Adrenal gland (tissue), 12 donors: ENCODE measurements around the gene GRIN3B. TPM values are rescaled to one million over a fixed set of nuclear protein-coding genes. Genes with fewer than 3 reads are reported as not detected.

Source experiments
- DNase-seq, 7 donors: peaks; one replicate each; pipeline ENCODE4 v3.0.0-alpha.2; 2019 to 2020
- H3K27ac ChIP-seq, 5 donors: fragments of 200-600 bp; sonication (generic) in 4 of 5; 1 replicate in 3 of 5; 2 replicates in 2 of 5; pipeline versions ENCODE4 v1.5.1 to v1.8.0; 2016 to 2020; ENCODE audit warnings: mild to moderate bottlenecking in 1 of 5
- H3K27me3 ChIP-seq: fragments of 200-600 bp; 2 replicates; pipeline ENCODE4 v1.8.0; 2021
- H3K36me3 ChIP-seq, 2 donors: fragments of 200-600 bp; replicated peaks in 1 of 2; 1 replicate in 1 of 2; 2 replicates in 1 of 2; pipeline versions ENCODE4 v1.5.1 to v1.8.0; 2018 to 2022
- H3K4me1 ChIP-seq, 2 donors: fragments of 200-600 bp; replicated peaks in 1 of 2; 1 replicate in 1 of 2; 2 replicates in 1 of 2; pipeline versions ENCODE4 v1.5.1 to v1.8.0; 2018 to 2021
- H3K4me3 ChIP-seq, 4 donors: fragments of 200-600 bp; sonication (generic) in 3 of 4; one replicate each; pipeline ENCODE4 v1.5.1; 2016 to 2018
- H3K9me3 ChIP-seq, 3 donors: fragments of 200-600 bp; sonication (generic) in 1 of 3; replicated peaks in 1 of 3; 1 replicate in 2 of 3; 2 replicates in 1 of 3; pipeline versions ENCODE4 v1.5.1 to v1.8.0; 2016 to 2021
- CTCF ChIP-seq, 6 experiments: fragments of 450-650 bp in 4 of 6; fragments of 200-600 bp in 2 of 6; sonication (generic) in 1 of 6; IDR thresholded peaks; 1 replicate in 5 of 6; 2 replicates in 1 of 6; pipeline versions ENCODE4 v1.5.1 to v1.8.0; 2016 to 2021; ENCODE audit warnings: antibody characterized with exemption in 6 of 6, mild to moderate bottlenecking in 2 of 6, moderate library complexity in 1 of 6
- POLR2A ChIP-seq, 2 donors: fragments of 450-650 bp; IDR thresholded peaks; one replicate each; pipeline ENCODE4 v1.6.1; 2017; ENCODE audit warnings: antibody characterized with exemption in 2 of 2, mild to moderate bottlenecking in 2 of 2, moderate library complexity in 1 of 2
- WGBS, 4 donors: extraction: QIAGEN DNeasy Blood & Tissue Kit in 2 of 4; methylation state at CpG; one replicate each; pipeline versions ENCODE4 v1.1.5 to v1.1.7; 2013 to 2017; 5-methylcytosine and 5-hydroxymethylcytosine counted together
- intact Hi-C, 2 donors: fragments of 100-400 bp; cut with DNase I; formaldehyde crosslinking; loops; one replicate each; pipeline versions ENCODE4 v1.14.1 to v1.15.0; 2022 to 2023
- polyA plus RNA-seq, 3 donors: library from polyadenylated mRNA; stranded (reverse); fragments of 200-250 nt in 2 of 3; fragments of 350-450 nt in 1 of 3; fragmentation: Illumina TruSeq in 1 of 3; extraction: RNeasy Lipid Tissue Mini Kit (QIAGEN cat#74804) in 1 of 3; gene quantifications; one replicate each; pipeline ENCODE4 v1.2.3, GENCODE V29; 2013 to 2014
- small RNA-seq, 2 donors: library from RNA; depleted of rRNA; stranded (forward); fragments of <200 nt; gene quantifications; one replicate each; pipeline ENCODE3, GENCODE V24; 2016
- total RNA-seq, 9 donors: library from RNA; depleted of rRNA in 4 of 9; stranded (reverse); fragments of >200 nt in 4 of 9; fragments of 120-200 nt in 1 of 9; fragmentation: NEBNext Ultra II Directional in 1 of 9; extraction: Animal tissue kit (Norgen Biotek cat#: 25700) in 1 of 9; gene quantifications; one replicate each; pipeline versions ENCODE4 v1.1.0 to v1.2.4, GENCODE V29; 2013 to 2023
- donor health status: healthy with polysubstance abuse.
- donor health status: Bipolar disorder and iron deficiency.
- donor health status: DM: yes; HTN: yes; CAD: no.
- donor health status: DM: no; HTN: no; CAD: no.
- donor health status: DM: no; HTN: no; CAD: no.
- donor health status: DM: yes; HTN: yes; CAD: no.

The GRIN3B gene
- total and polyA plus RNA-seq, 12 donors: 0.08 to 0.24 (median 0.16) TPM; not detected in 8

DNA sequence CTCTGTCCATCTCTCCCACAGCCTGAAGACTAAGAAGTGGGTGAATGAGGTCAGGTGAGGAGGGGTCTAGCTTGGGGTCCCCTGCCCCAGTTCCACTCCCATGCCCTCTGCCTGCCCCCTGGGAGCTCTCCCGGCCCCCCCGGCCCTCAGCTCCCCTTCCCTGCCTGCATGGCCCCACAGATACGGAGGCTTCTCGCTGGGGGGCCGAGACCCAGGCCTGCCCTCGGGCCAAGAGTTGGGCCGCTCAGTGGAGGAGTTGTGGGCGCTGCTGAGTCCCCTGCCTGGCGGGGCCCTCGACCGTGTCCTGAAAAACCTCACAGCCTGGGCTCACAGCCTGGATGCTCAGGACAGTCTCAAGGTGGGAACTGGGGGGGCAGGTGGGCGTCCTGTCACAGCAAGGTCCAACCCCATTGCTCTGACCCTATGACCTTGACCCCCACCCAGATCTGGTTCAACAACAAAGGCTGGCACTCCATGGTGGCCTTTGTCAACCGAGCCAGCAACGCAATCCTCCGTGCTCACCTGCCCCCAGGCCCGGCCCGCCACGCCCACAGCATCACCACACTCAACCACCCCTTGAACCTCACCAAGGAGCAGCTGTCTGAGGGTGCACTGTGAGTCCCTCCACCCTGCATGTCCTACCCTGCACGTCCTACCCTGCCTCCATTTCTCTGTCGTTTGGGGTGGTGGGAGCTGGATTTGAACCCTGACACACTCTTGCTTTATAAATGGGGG lies 55.8 kb downstream of the GRIN3B start:
- Histone ChIP-seq H3K36me3 (no peaks in the 10 kb centered on the region), H3K27ac (no peak overlapping the region), H3K4me1 (no peaks in the 10 kb centered on the region), H3K27me3 (no peaks in the 10 kb centered on the region), H3K9me3 (peaks cover 0 to 22% (median 0%) of the 10 kb centered on the region in 3 donors), H3K4me3 (no peak overlapping the region)
- 96 to 98% (median 97%) methylated on average over 11 to 20 of the region's 20 CpGs for WGBS, 4 donors
- DNase-seq: no peak
- intact Hi-C loops: no loop called here
- TF ChIP-seq CTCF (IDR thresholded peaks at IDR 0.05): no peak
- TF ChIP-seq POLR2A (IDR thresholded peaks at IDR 0.05): no peak

DNA sequence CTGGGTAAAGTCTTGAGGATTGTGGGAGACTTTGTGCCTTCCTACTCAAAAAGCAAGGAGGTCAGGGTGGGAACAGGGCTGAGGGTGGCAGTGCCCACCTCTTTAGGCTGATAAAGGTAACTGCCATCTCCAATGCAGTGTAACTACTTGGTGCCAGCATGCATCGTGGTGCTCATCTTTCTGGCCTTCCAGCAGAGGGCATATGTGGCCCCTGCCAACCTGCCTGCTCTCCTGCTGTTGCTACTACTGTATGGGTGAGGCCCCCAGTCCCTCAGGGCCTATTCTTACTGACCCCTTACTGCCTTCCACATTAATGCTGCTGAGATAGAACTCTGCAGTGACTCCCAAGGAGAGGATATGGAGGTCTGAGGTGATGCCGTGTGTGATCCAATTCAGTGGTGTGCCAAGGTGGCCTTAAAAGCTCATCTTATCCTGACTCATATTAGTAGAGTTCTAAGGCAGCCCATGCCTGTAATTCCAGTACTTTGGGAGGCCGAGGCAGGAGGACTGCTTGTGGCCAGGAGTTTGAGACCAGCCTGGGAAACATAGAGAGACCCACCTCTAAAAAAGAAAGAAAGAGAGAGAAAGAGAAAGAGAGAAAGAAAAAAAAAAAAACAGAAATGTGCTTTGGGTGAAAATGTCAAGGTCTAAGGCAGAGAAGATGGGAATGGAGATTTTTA lies 57.1 kb downstream of the GRIN3B start:
- intact Hi-C loops: no loop called here
- Histone ChIP-seq H3K9me3 (peaks cover 0 to 22% (median 0%) of the 10 kb centered on the region in 3 donors), H3K36me3 (no peaks in the 10 kb centered on the region), H3K27me3 (no peaks in the 10 kb centered on the region), H3K27ac (no peak overlapping the region), H3K4me3 (no peak overlapping the region), H3K4me1 (no peaks in the 10 kb centered on the region)
- TF ChIP-seq CTCF (IDR thresholded peaks at IDR 0.05) (peak in 2 of 6 experiments; percentile 9 to 10), POLR2A (IDR thresholded peaks at IDR 0.05) (no peak)
- DNase-seq: no peak
- WGBS, 4 donors: 43 to 57% (median 54%) methylated on average over 3 of the region's 3 CpGs

DNA sequence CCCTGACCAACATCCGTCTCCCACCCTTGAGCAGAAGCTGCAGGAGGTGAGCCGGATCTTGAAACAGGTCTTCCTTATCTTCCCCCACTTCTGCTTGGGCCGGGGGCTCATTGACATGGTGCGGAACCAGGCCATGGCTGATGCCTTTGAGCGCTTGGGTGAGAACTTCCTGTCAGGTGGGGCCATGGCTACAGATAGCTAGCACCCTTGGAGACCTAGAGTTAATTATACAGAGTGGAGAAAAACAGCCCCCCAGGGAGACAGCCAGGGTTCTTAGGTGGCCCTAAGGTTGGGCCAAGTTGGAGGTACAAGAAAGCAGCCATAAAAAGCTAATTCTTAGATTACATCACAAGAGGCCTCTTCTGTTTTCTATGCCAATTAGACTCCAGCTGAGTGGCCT lies 57.9 kb downstream of the GRIN3B start:
- H3K27me3 ChIP-seq: no peaks in the 10 kb centered on the region
- H3K36me3 ChIP-seq: no peaks in the 10 kb centered on the region

More for the DNA sequence above, 57.9 kb downstream of the GRIN3B start:
- no peak overlapping the region for H3K27ac ChIP-seq
- no peak for DNase-seq
- H3K4me3 ChIP-seq: no peak overlapping the region
- intact Hi-C loops: no loop called here
- TF ChIP-seq POLR2A (IDR thresholded peaks at IDR 0.05) (no peak), CTCF (IDR thresholded peaks at IDR 0.05) (no peak)
- 93 to 100% (median 96%) methylated on average over 5 of the region's 5 CpGs for WGBS, 4 donors
- H3K9me3 ChIP-seq: peaks cover 0 to 22% (median 0%) of the 10 kb centered on the region in 3 donors
- H3K4me1 ChIP-seq: no peaks in the 10 kb centered on the region

Small RNA genes within 50 kb of the gene (small RNA-seq; reads per million reads assigned to genes)
- 0.08 to 0.12 reads per million in 2 donors for gene RNU6-2

Other genes starting within 250 kb of the GRIN3B start
- under 1 TPM in 4 of 9 donors, not detected in 5; 0.06 to 0.43 (median 0.15) TPM for gene MISP, start 249.3 kb upstream of the GRIN3B start, total RNA-seq
- under 1 TPM in 2 of 3 donors, not detected in 1; 0.08 to 0.10 TPM for gene MISP, start 249.3 kb upstream of the GRIN3B start, polyA plus RNA-seq
- gene PTBP1, start 203.0 kb upstream of the GRIN3B start, total RNA-seq: 100 to 1,000 TPM in 8 of 9 donors, 10 to 100 TPM in 1; 64.6 to 236 (median 162) TPM
- gene PTBP1, start 203.0 kb upstream of the GRIN3B start, polyA plus RNA-seq: 100 to 1,000 TPM; 108 to 146 (median 128) TPM
- 1 to 10 TPM in 1 of 9 donors, under 1 TPM in 2, not detected in 6; 0.14 to 1.7 (median 0.32) TPM for gene PLPPR3, start 178.5 kb upstream of the GRIN3B start, total RNA-seq
- gene PLPPR3, start 178.5 kb upstream of the GRIN3B start, polyA plus RNA-seq: under 1 TPM in 2 of 3 donors, not detected in 1; 0.08 to 0.10 TPM
- gene AZU1, start 172.6 kb upstream of the GRIN3B start, total RNA-seq: under 1 TPM in 5 of 9 donors, not detected in 4; 0.11 to 0.87 (median 0.28) TPM
- gene AZU1, start 172.6 kb upstream of the GRIN3B start, polyA plus RNA-seq: 1 to 10 TPM in 1 of 3 donors, under 1 TPM in 1, not detected in 1; 0.30 to 1.1 TPM
- gene PRTN3, start 159.4 kb upstream of the GRIN3B start, total RNA-seq: under 1 TPM in 2 of 9 donors, not detected in 7; 0.32 to 0.33 TPM
- gene PRTN3, start 159.4 kb upstream of the GRIN3B start, polyA plus RNA-seq: under 1 TPM in 2 of 3 donors, not detected in 1; 0.20 to 0.40 TPM
- 1 to 10 TPM in 2 of 9 donors, under 1 TPM in 2, not detected in 5; 0.48 to 2.2 (median 1.1) TPM for gene ELANE, start 148.1 kb upstream of the GRIN3B start, total RNA-seq
- 1 to 10 TPM in 2 of 3 donors, not detected in 1; 3.3 to 3.4 TPM for gene ELANE, start 148.1 kb upstream of the GRIN3B start, polyA plus RNA-seq
- gene CFD, start 140.8 kb upstream of the GRIN3B start, total RNA-seq: 100 to 1,000 TPM in 3 of 9 donors, 10 to 100 TPM in 5, 1 to 10 TPM in 1; 1.2 to 176 (median 62.4) TPM
- gene CFD, start 140.8 kb upstream of the GRIN3B start, polyA plus RNA-seq: 100 to 1,000 TPM in 1 of 3 donors, 10 to 100 TPM in 1, under 1 TPM in 1; 0.92 to 466 (median 47.8) TPM
- gene MED16, start 107.2 kb upstream of the GRIN3B start, total RNA-seq: 100 to 1,000 TPM in 1 of 9 donors, 10 to 100 TPM in 8; 11.9 to 101 (median 61.2) TPM
- 100 to 1,000 TPM in 2 of 3 donors, 1 to 10 TPM in 1; 5.3 to 139 (median 127) TPM for gene MED16, start 107.2 kb upstream of the GRIN3B start, polyA plus RNA-seq
- not detected for gene RNU6-9, start 106.9 kb upstream of the GRIN3B start, total RNA-seq
- gene RNU6-9, start 106.9 kb upstream of the GRIN3B start, polyA plus RNA-seq: not detected
- 10 to 100 TPM in 8 of 9 donors, 1 to 10 TPM in 1; 8.9 to 40.5 (median 29.0) TPM for gene R3HDM4, start 87.2 kb upstream of the GRIN3B start, total RNA-seq
- gene R3HDM4, start 87.2 kb upstream of the GRIN3B start, polyA plus RNA-seq: 10 to 100 TPM; 19.8 to 59.5 (median 57.7) TPM
- gene KISS1R, start 83.1 kb upstream of the GRIN3B start, total RNA-seq: under 1 TPM in 2 of 9 donors, not detected in 7; 0.25 to 0.44 TPM
- not detected for gene KISS1R, start 83.1 kb upstream of the GRIN3B start, polyA plus RNA-seq
- gene ARID3A, start 74.4 kb upstream of the GRIN3B start, total RNA-seq: 10 to 100 TPM in 1 of 9 donors, 1 to 10 TPM in 8; 4.2 to 10.2 (median 8.0) TPM
- gene ARID3A, start 74.4 kb upstream of the GRIN3B start, polyA plus RNA-seq: 1 to 10 TPM; 1.6 to 6.7 (median 2.1) TPM
- 10 to 100 TPM; 24.2 to 78.7 (median 52.1) TPM for gene WDR18, start 16.1 kb upstream of the GRIN3B start, total RNA-seq
- 100 to 1,000 TPM in 1 of 3 donors, 10 to 100 TPM in 1, 1 to 10 TPM in 1; 5.4 to 140 (median 98.6) TPM for gene WDR18, start 16.1 kb upstream of the GRIN3B start, polyA plus RNA-seq
- gene TMEM259, start 20.7 kb downstream of the GRIN3B start, total RNA-seq: 100 to 1,000 TPM in 8 of 9 donors, 10 to 100 TPM in 1; 94.1 to 308 (median 182) TPM
- gene TMEM259, start 20.7 kb downstream of the GRIN3B start, polyA plus RNA-seq: 100 to 1,000 TPM in 2 of 3 donors, 10 to 100 TPM in 1; 79.4 to 743 (median 370) TPM
- gene RNU6-2, start 21.1 kb downstream of the GRIN3B start, total RNA-seq: not detected
- gene RNU6-2, start 21.1 kb downstream of the GRIN3B start, polyA plus RNA-seq: not detected
- 10 to 100 TPM in 8 of 9 donors, 1 to 10 TPM in 1; 6.9 to 64.9 (median 42.3) TPM for gene CNN2, start 26.2 kb downstream of the GRIN3B start, total RNA-seq
- 10 to 100 TPM; 11.2 to 60.8 (median 52.5) TPM for gene CNN2, start 26.2 kb downstream of the GRIN3B start, polyA plus RNA-seq
- gene ABCA7, start 39.7 kb downstream of the GRIN3B start, total RNA-seq: 10 to 100 TPM in 7 of 9 donors, 1 to 10 TPM in 2; 4.0 to 23.2 (median 17.5) TPM
- gene ABCA7, start 39.7 kb downstream of the GRIN3B start, polyA plus RNA-seq: 100 to 1,000 TPM in 1 of 3 donors, 10 to 100 TPM in 1, 1 to 10 TPM in 1; 2.1 to 109 (median 28.7) TPM
- 10 to 100 TPM in 8 of 9 donors, 1 to 10 TPM in 1; 4.9 to 74.3 (median 31.5) TPM for gene ARHGAP45, start 66.7 kb downstream of the GRIN3B start, total RNA-seq
- 10 to 100 TPM in 2 of 3 donors, 1 to 10 TPM in 1; 1.6 to 75.4 (median 30.2) TPM for gene ARHGAP45, start 66.7 kb downstream of the GRIN3B start, polyA plus RNA-seq
- 100 to 1,000 TPM in 7 of 9 donors, 10 to 100 TPM in 2; 84.1 to 231 (median 164) TPM for gene POLR2E, start 95.0 kb downstream of the GRIN3B start, total RNA-seq
- 100 to 1,000 TPM in 2 of 3 donors, 10 to 100 TPM in 1; 74.7 to 132 (median 109) TPM for gene POLR2E, start 95.0 kb downstream of the GRIN3B start, polyA plus RNA-seq
- 1,000 to 10,000 TPM in 1 of 9 donors, 100 to 1,000 TPM in 8; 332 to 1,424 (median 653) TPM for gene GPX4, start 103.6 kb downstream of the GRIN3B start, total RNA-seq
- 1,000 to 10,000 TPM in 2 of 3 donors, 100 to 1,000 TPM in 1; 420 to 1,267 (median 1,035) TPM for gene GPX4, start 103.6 kb downstream of the GRIN3B start, polyA plus RNA-seq
- gene SBNO2, start 173.8 kb downstream of the GRIN3B start, total RNA-seq: 100 to 1,000 TPM in 3 of 9 donors, 10 to 100 TPM in 6; 14.4 to 176 (median 65.2) TPM
- 100 to 1,000 TPM in 1 of 3 donors, 10 to 100 TPM in 2; 13.6 to 118 (median 84.2) TPM for gene SBNO2, start 173.8 kb downstream of the GRIN3B start, polyA plus RNA-seq
- gene STK11, start 205.4 kb downstream of the GRIN3B start, total RNA-seq: 100 to 1,000 TPM in 3 of 9 donors, 10 to 100 TPM in 6; 53.5 to 117 (median 93.2) TPM
- 100 to 1,000 TPM in 1 of 3 donors, 10 to 100 TPM in 2; 37.8 to 148 (median 94.5) TPM for gene STK11, start 205.4 kb downstream of the GRIN3B start, polyA plus RNA-seq
- gene CBARP, start 237.6 kb downstream of the GRIN3B start, total RNA-seq: 1 to 10 TPM in 6 of 9 donors, under 1 TPM in 1, not detected in 2; 0.67 to 5.0 (median 1.8) TPM
- 1 to 10 TPM in 2 of 3 donors, under 1 TPM in 1; 0.09 to 9.3 (median 2.2) TPM for gene CBARP, start 237.6 kb downstream of the GRIN3B start, polyA plus RNA-seq
- gene ATP5F1D, start 241.3 kb downstream of the GRIN3B start, total RNA-seq: 100 to 1,000 TPM in 7 of 9 donors, 10 to 100 TPM in 2; 78.9 to 435 (median 205) TPM
- 1,000 to 10,000 TPM in 1 of 3 donors, 100 to 1,000 TPM in 1, 10 to 100 TPM in 1; 15.6 to 1,534 (median 925) TPM for gene ATP5F1D, start 241.3 kb downstream of the GRIN3B start, polyA plus RNA-seq
- gene MIDN, start 248.2 kb downstream of the GRIN3B start, total RNA-seq: 100 to 1,000 TPM in 5 of 9 donors, 10 to 100 TPM in 3, 1 to 10 TPM in 1; 8.6 to 189 (median 112) TPM
- gene MIDN, start 248.2 kb downstream of the GRIN3B start, polyA plus RNA-seq: 10 to 100 TPM; 15.5 to 73.0 (median 46.8) TPM